CD4-positive, alpha-beta T cell (primary cell): Measurements from ENCODE around the gene GSTA2. TPM values are rescaled to one million over a fixed set of nuclear protein-coding genes. Genes with fewer than 3 reads are reported as not detected.
"Not testable (repeated sequence)": the region's sequence is repeated elsewhere in the genome, so short reads cannot be mapped to it uniquely, and the experiment has no call there.

Experiments
- ATAC-seq: fragments of 200-7000 bp; cut with Tn5 transposase; one replicate; pipeline ENCODE4 v1.10.0; 2022; ENCODE audit warnings: mild to moderate bottlenecking; ENCODE audit not compliant: poor library complexity
- CTCF ChIA-PET: fragments of 350-600 bp; sonication (Branson Sonifier 250); formaldehyde crosslinking; loops from one replicate; lab custom pipeline; 2021; ENCODE audit warnings: antibody characterized with exemption, inconsistent platforms; lab: Charles Lee
- POLR2A ChIA-PET: fragments of 350-600 bp; sonication (Branson Sonifier 250); formaldehyde crosslinking; loops from one replicate; lab custom pipeline; 2021; ENCODE audit warnings: antibody characterized with exemption, inconsistent platforms; lab: Charles Lee
- DNase-seq, 14 experiments: peaks; one replicate each; pipeline ENCODE4 v3.0.0-alpha.2; 2013 to 2020; ENCODE audit warnings: mixed read lengths in 2 of 14
- H3K27ac ChIP-seq, 2 donors: one replicate each; pipeline versions ENCODE4 v1.5.1 to v1.7.0; 2013; ENCODE audit warnings: low read length in 2 of 2, low read depth in 1 of 2, mild to moderate bottlenecking in 1 of 2
- H3K27me3 ChIP-seq, 2 experiments: 1 replicate in 1 of 2; 2 replicates in 1 of 2; pipeline versions ENCODE4 v1.6.1 to v1.7.0; 2013; ENCODE audit warnings: low read length in 2 of 2, control low read depth in 1 of 2, mild to moderate bottlenecking in 1 of 2, moderate library complexity in 1 of 2; ENCODE audit not compliant: insufficient read depth in 2 of 2, control insufficient read depth in 1 of 2
- H3K36me3 ChIP-seq: one replicate; pipeline ENCODE4 v1.6.1; 2013; ENCODE audit warnings: low read length, control low read depth; ENCODE audit not compliant: insufficient read depth
- H3K4me1 ChIP-seq: one replicate; pipeline ENCODE4 v1.6.1; 2013; ENCODE audit warnings: low read length, control low read depth; ENCODE audit not compliant: insufficient read depth
- H3K4me3 ChIP-seq: one replicate; pipeline ENCODE4 v1.5.1; 2013; ENCODE audit warnings: mild to moderate bottlenecking, low read length, moderate library complexity
- H3K9me3 ChIP-seq, 2 experiments: 1 replicate in 1 of 2; 2 replicates in 1 of 2; pipeline versions ENCODE4 v1.6.1 to v1.7.0; 2013; ENCODE audit warnings: low read length in 2 of 2, mild to moderate bottlenecking in 2 of 2, control low read depth in 1 of 2, moderate library complexity in 1 of 2; ENCODE audit not compliant: control insufficient read depth in 1 of 2, insufficient read depth in 1 of 2
- H3K27ac Mint-ChIP-seq: one replicate; pipeline ENCODE4 v1.8.0; 2020; ENCODE audit warnings: mixed read lengths
- H3K27me3 Mint-ChIP-seq: one replicate; pipeline ENCODE4 v1.8.0; 2021; ENCODE audit warnings: mixed read lengths
- H3K36me3 Mint-ChIP-seq: one replicate; pipeline ENCODE4 v1.8.0; 2021; ENCODE audit warnings: low read depth, mixed read lengths
- H3K4me1 Mint-ChIP-seq: one replicate; pipeline ENCODE4 v1.8.0; 2021; ENCODE audit warnings: low read depth, mixed read lengths
- H3K4me3 Mint-ChIP-seq: one replicate; pipeline ENCODE4 v1.8.0; 2020; ENCODE audit warnings: mild to moderate bottlenecking, mixed read lengths
- H3K9me3 Mint-ChIP-seq: one replicate; pipeline ENCODE4 v1.8.0; 2020; ENCODE audit warnings: mixed read lengths
- intact Hi-C, 2 experiments: fragments of 100-400 bp; cut with DNase I in 1 of 2; cut with micrococcal nuclease in 1 of 2; formaldehyde crosslinking; loops; one replicate each; pipeline versions ENCODE4 v1.15.1 to v1.9.0; 2023 to 2025; cut with DNase I, micrococcal nuclease
- total RNA-seq, 174 experiments: library from RNA in 2 of 174; stranded (reverse) in 2 of 174; gene quantifications; one replicate each; pipeline ENCODE4 v1.2.3 and lab custom pipeline; 2021 to 2026
- TF ChIP-seq, protein P1 (sequence below): fragments of 200-600 bp; IDR thresholded peaks from one replicate; pipeline ENCODE4 v1.8.0; 2022; ENCODE audit warnings: antibody characterized with exemption, mild to moderate bottlenecking

Gene GSTA2
- total RNA-seq, 2 experiments from 2014 or later: not detected

- Mint-ChIP-seq H3K27me3 (peaks cover 62% of the 10 kb centered on the region), H3K9me3 (no peaks in the 10 kb centered on the region), H3K4me1 (no peaks in the 10 kb centered on the region), H3K27ac (no peak overlapping the region), H3K36me3 (no peaks in the 10 kb centered on the region), H3K4me3 (no peak overlapping the region)
- TF ChIP-seq, protein P1, sequence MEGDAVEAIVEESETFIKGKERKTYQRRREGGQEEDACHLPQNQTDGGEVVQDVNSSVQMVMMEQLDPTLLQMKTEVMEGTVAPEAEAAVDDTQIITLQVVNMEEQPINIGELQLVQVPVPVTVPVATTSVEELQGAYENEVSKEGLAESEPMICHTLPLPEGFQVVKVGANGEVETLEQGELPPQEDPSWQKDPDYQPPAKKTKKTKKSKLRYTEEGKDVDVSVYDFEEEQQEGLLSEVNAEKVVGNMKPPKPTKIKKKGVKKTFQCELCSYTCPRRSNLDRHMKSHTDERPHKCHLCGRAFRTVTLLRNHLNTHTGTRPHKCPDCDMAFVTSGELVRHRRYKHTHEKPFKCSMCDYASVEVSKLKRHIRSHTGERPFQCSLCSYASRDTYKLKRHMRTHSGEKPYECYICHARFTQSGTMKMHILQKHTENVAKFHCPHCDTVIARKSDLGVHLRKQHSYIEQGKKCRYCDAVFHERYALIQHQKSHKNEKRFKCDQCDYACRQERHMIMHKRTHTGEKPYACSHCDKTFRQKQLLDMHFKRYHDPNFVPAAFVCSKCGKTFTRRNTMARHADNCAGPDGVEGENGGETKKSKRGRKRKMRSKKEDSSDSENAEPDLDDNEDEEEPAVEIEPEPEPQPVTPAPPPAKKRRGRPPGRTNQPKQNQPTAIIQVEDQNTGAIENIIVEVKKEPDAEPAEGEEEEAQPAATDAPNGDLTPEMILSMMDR: no peak
- Histone ChIP-seq H3K27ac (no peak overlapping the region), H3K4me1 (no peaks in the 10 kb centered on the region), H3K9me3 (no peaks in the 10 kb centered on the region), H3K27me3 (peaks cover 3% of the 10 kb centered on the region in 2 experiments), H3K36me3 (no peaks in the 10 kb centered on the region), H3K4me3 (no peak overlapping the region)
- CTCF ChIA-PET: interaction anchor here (0.7 kb wide), 1 partner anchor 230 kb away, joined by 3 read pairs; no protein-coding TSS in a partner anchor
- ATAC-seq: no peak
- intact Hi-C loops: no loop called here
- DNase-seq: no peak
- POLR2A ChIA-PET: no interaction called here
Measured at GRCh38 chr6:52759085-52759484, 4.2 kb downstream of the GSTA2 start.

GRCh38 chr6:52757651-52758338 lies 5.5 kb downstream of the GSTA2 start:
- H3K27me3 ChIP-seq, H3K4me1 Mint-ChIP-seq, H3K4me3 Mint-ChIP-seq, H3K27ac ChIP-seq, H3K4me1 ChIP-seq, POLR2A ChIA-PET, H3K27ac Mint-ChIP-seq, DNase-seq, H3K9me3 ChIP-seq, H3K36me3 Mint-ChIP-seq, intact Hi-C loops, ATAC-seq, CTCF ChIA-PET, H3K9me3 Mint-ChIP-seq, H3K4me3 ChIP-seq, H3K36me3 ChIP-seq: not testable (repeated sequence)
- H3K27me3 Mint-ChIP-seq: peaks cover 56% of the 10 kb centered on the region

- H3K4me3 Mint-ChIP-seq: no peak overlapping the region
- no peaks in the 10 kb centered on the region for H3K36me3 Mint-ChIP-seq
- H3K27me3 Mint-ChIP-seq: peaks cover 37% of the 10 kb centered on the region
- TF ChIP-seq, protein P1: no peak
- Histone ChIP-seq H3K36me3 (no peaks in the 10 kb centered on the region), H3K27ac (no peak overlapping the region), H3K9me3 (no peaks in the 10 kb centered on the region), H3K4me3 (no peak overlapping the region), H3K4me1 (no peaks in the 10 kb centered on the region), H3K27me3 (peaks cover 0 to 4% of the 10 kb centered on the region in 2 experiments)
- CTCF ChIA-PET: no interaction called here
- H3K27ac Mint-ChIP-seq: no peak overlapping the region
- POLR2A ChIA-PET: no interaction called here
- no peaks in the 10 kb centered on the region for H3K4me1 Mint-ChIP-seq
- peaks cover 2% of the 10 kb centered on the region for H3K9me3 Mint-ChIP-seq
- intact Hi-C loops: no loop called here
- ATAC-seq (no peak), DNase-seq (no peak)
Measured at GRCh38 chr6:52754443-52754842, 8.8 kb downstream of the GSTA2 start.

- H3K27ac ChIP-seq, H3K27ac Mint-ChIP-seq, ATAC-seq, H3K4me1 ChIP-seq, H3K4me1 Mint-ChIP-seq, H3K4me3 ChIP-seq, H3K9me3 ChIP-seq, H3K36me3 Mint-ChIP-seq, CTCF ChIA-PET, DNase-seq, H3K36me3 ChIP-seq, H3K4me3 Mint-ChIP-seq, intact Hi-C loops, H3K9me3 Mint-ChIP-seq, H3K27me3 ChIP-seq, POLR2A ChIA-PET: not testable (repeated sequence)
- peaks cover 30% of the 10 kb centered on the region for H3K27me3 Mint-ChIP-seq
Measured at GRCh38 chr6:52753137-52753536, 10.1 kb downstream of the GSTA2 start.
